SKM-1 (cell line): ENCODE results near the gene CBLB.

Source experiments
- DNase-seq: peaks from one replicate; lab custom pipeline; 2025; ENCODE audit not compliant: unreplicated experiment; lab: John Stamatoyannopoulos, UW

CBLB gene

GRCh38 chr3:105847865-105848264 is 20.9 kb downstream of the CBLB start:
- no peak for DNase-seq

- DNase-seq = no peak
Measured at GRCh38 chr3:105847452-105847851, 21.4 kb downstream of the CBLB start.

- DNase-seq = no peak
Measured at GRCh38 chr3:105846809-105847208, 22.0 kb downstream of the CBLB start.

- no peak for DNase-seq
Measured at GRCh38 chr3:105845488-105845887, 23.3 kb downstream of the CBLB start.

- DNase-seq = no peak
Measured at GRCh38 chr3:105844704-105845103, 24.1 kb downstream of the CBLB start.

GRCh38 chr3:105843994-105844393 is 24.8 kb downstream of the CBLB start:
- no peak for DNase-seq

GRCh38 chr3:105842943-105843342 is 25.9 kb downstream of the CBLB start:
- DNase-seq = no peak

GRCh38 chr3:105842449-105842848 is 26.4 kb downstream of the CBLB start:
- no peak for DNase-seq

GRCh38 chr3:105837947-105838346 is 30.9 kb downstream of the CBLB start:
- DNase-seq = no peak

GRCh38 chr3:105837143-105837740 is 31.6 kb downstream of the CBLB start:
- DNase-seq = no peak

- DNase-seq = no peak
Measured at GRCh38 chr3:105836533-105836932, 32.3 kb downstream of the CBLB start.

- DNase-seq = no peak
Measured at GRCh38 chr3:105835606-105836005, 33.2 kb downstream of the CBLB start.

GRCh38 chr3:105834768-105835167 is 34.0 kb downstream of the CBLB start:
- DNase-seq = no peak

GRCh38 chr3:105832644-105833043 is 36.2 kb downstream of the CBLB start:
- DNase-seq = no peak

GRCh38 chr3:105830836-105831235 is 38.0 kb downstream of the CBLB start:
- no peak for DNase-seq

- no peak for DNase-seq
Measured at GRCh38 chr3:105829871-105830622, 38.8 kb downstream of the CBLB start.

- no peak for DNase-seq
Measured at GRCh38 chr3:105829229-105829628, 39.6 kb downstream of the CBLB start.

- DNase-seq = no peak
Measured at GRCh38 chr3:105828703-105829102, 40.1 kb downstream of the CBLB start.

GRCh38 chr3:105827959-105828358 is 40.9 kb downstream of the CBLB start:
- no peak for DNase-seq

GRCh38 chr3:105826778-105827634 is 41.8 kb downstream of the CBLB start:
- no peak for DNase-seq

GRCh38 chr3:105824129-105824528 is 44.7 kb downstream of the CBLB start:
- no peak for DNase-seq
